Measurements from ENCODE around the gene TBX18. TPM values are rescaled to one million over a fixed set of nuclear protein-coding genes. Genes with fewer than 3 reads are reported as not detected.

The TBX18 gene
- total and polyA plus RNA-seq, 10 of the 15 experiments (the other 5 are each of a cell fraction or from before 2014, with no cell fraction given), result 0.03 to 6.1 (median 0.17) TPM; not detected in 6

DNA sequence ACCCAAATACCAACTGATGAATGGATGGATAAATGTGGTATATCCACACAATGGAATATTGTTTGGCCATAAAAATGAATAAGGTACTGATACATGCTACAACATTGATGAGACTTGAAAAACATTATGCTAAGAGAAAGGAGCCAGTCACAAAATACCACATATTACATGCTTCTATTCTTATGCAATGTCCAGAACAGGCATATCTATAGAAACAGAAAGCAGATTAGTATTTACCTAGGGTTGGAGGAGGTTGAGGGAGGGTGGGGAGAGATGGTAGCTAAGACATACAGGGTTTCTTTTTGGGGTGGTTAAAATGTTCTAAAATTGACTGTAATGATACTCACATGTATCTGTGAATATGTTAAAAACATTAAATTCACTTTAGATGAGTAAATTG, 24.8 kb upstream of the TBX18 start:
- Histone ChIP-seq H3K79me2 (ENCODE audit: control insufficient read depth, insufficient read depth, low read length) (no peaks in the 10 kb centered on the region), H3K9ac (ENCODE audit: control insufficient read depth, insufficient read depth, low read length) (no peak overlapping the region), H3K4me2 (ENCODE audit: control insufficient read depth, insufficient read depth) (no peak overlapping the region), H3K4me1 (ENCODE audit: control insufficient read depth, insufficient read depth, low read length) (no peaks in the 10 kb centered on the region), H2AFZ (ENCODE audit: control insufficient read depth, low read depth, low read length) (no peak overlapping the region), H4K20me1 (ENCODE audit: control insufficient read depth, insufficient read depth) (no peaks in the 10 kb centered on the region), H3K9me3 (replicated peaks; ENCODE audit: control insufficient read depth, insufficient read depth, low read length) (no peaks in the 10 kb centered on the region), H3K27me3 (replicated peaks in 1 of 2; ENCODE audit: control insufficient read depth in 2 of 2, insufficient read depth in 2 of 2, low read length in 1 of 2) (no peaks in the 10 kb centered on the region), H3K4me3 (no peak overlapping the region), H3K36me3 (ENCODE audit: control insufficient read depth in 2 of 2, insufficient read depth in 2 of 2, low read length in 1 of 2) (no peaks in the 10 kb centered on the region), H3K27ac (ENCODE audit: control insufficient read depth, insufficient read depth) (no peak overlapping the region)
- in situ Hi-C loops (cut with MboI), result no loop called here
- POLR2A ChIA-PET, result no interaction called here
- DNase-seq (ENCODE audit: low read depth, low spot score) (no peak), FAIRE-seq (no peak), ATAC-seq (peak; percentile 51)
- CTCF ChIA-PET, result interaction anchor here (1.5 kb wide), 2 partner anchors 10 to 14 kb away, joined by 3 to 4 read pairs; no protein-coding TSS in a partner anchor
- BruUV-seq (replicated peaks), result no TSS peak
- intact Hi-C loops (cut with micrococcal nuclease; ENCODE audit: unreplicated experiment), result no loop called here
- SMC1A ChIA-PET (ENCODE audit: uncharacterized antibody, unreplicated experiment), result interaction anchor here (0.6 to 1.3 kb wide), 2 partner anchors 12 to 363 kb away, joined by 3 to 4 read pairs; no protein-coding TSS in a partner anchor
- TF ChIP-seq DPF2 (IDR thresholded peaks at IDR 0.05) (no peak), CHD4 (IDR thresholded peaks at IDR 0.05) (no peak), MYB (IDR thresholded peaks at IDR 0.05; ENCODE audit: borderline replicate concordance, low read depth, low read length) (no peak), ZSCAN29 (IDR thresholded peaks at IDR 0.05) (no peak), EGR1 (IDR thresholded peaks at IDR 0.05; ENCODE audit: borderline replicate concordance in 1 of 2, low read depth in 2 of 2, low read length in 2 of 2) (no peak), SMAD1 (IDR thresholded peaks at IDR 0.05; ENCODE audit: low read depth, partially characterized antibody) (no peak)
- TF ChIP-seq, protein P1, sequence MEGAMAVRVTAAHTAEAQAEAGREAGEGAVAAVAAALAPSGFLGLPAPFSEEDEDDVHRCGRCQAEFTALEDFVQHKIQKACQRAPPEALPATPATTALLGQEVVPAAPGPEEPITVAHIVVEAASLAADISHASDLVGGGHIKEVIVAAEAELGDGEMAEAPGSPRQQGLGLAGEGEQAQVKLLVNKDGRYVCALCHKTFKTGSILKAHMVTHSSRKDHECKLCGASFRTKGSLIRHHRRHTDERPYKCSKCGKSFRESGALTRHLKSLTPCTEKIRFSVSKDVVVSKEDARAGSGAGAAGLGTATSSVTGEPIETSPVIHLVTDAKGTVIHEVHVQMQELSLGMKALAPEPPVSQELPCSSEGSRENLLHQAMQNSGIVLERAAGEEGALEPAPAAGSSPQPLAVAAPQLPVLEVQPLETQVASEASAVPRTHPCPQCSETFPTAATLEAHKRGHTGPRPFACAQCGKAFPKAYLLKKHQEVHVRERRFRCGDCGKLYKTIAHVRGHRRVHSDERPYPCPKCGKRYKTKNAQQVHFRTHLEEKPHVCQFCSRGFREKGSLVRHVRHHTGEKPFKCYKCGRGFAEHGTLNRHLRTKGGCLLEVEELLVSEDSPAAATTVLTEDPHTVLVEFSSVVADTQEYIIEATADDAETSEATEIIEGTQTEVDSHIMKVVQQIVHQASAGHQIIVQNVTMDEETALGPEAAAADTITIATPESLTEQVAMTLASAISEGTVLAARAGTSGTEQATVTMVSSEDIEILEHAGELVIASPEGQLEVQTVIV (IDR thresholded peaks at IDR 0.05; ENCODE audit: borderline replicate concordance, partially characterized antibody), result no peak
- RAD21 ChIA-PET (ENCODE audit: unreplicated experiment), result no interaction called here

Measured in GM12878 (cell line).